OCI-LY3 (cell line): ENCODE data around the gene MKRN1.
"Not testable (repeated sequence)": the region's sequence is repeated elsewhere in the genome, so short reads cannot be mapped to it uniquely, and the experiment has no call there.

Experiments
- H2AFZ ChIP-seq: fragments of 200-600, 300-600 bp; shearing (Covaris generic); 2 replicates; pipeline ENCODE4 v1.6.0; 2014; ENCODE audit warnings: antibody characterized with exemption, low read depth, low read length
- H3K27ac ChIP-seq: fragments of 200-600, 300-600 bp; sonication (generic); 2 replicates; pipeline ENCODE4 v1.5.1; 2014; ENCODE audit warnings: mild to moderate bottlenecking, low read length, moderate library complexity, mixed read lengths
- H3K27me3 ChIP-seq: fragments of 200-600, 300-600 bp; sonication (generic); 2 replicates; pipeline ENCODE4 v1.6.1; 2014; ENCODE audit warnings: low read depth, low read length, mixed read lengths
- H3K36me3 ChIP-seq: fragments of 200-600, 300-600 bp; sonication (generic); replicated peaks from 2 replicates; pipeline ENCODE3; 2014; ENCODE audit warnings: low read depth, low read length, mixed read lengths
- H3K4me1 ChIP-seq: fragments of 300-600, 200-600 bp; sonication (generic); 2 replicates; pipeline ENCODE4 v1.6.1; 2014; ENCODE audit warnings: low read length, mixed read lengths
- H3K4me2 ChIP-seq: fragments of 200-600, 300-600 bp; sonication (generic); 2 replicates; pipeline ENCODE4 v1.6.1; 2014; ENCODE audit warnings: low read length, mixed read lengths
- H3K4me3 ChIP-seq: fragments of 300-600, 200-600 bp; sonication (generic); 2 replicates; pipeline ENCODE4 v1.5.1; 2014; ENCODE audit warnings: antibody characterized with exemption, mild to moderate bottlenecking, low read length, moderate library complexity
- H3K79me2 ChIP-seq: fragments of 300-600, 200-600 bp; shearing (Covaris generic); 2 replicates; pipeline ENCODE4 v1.6.1; 2014; ENCODE audit warnings: mild to moderate bottlenecking, low read length, mixed read lengths
- H3K9ac ChIP-seq: fragments of 300-600, 200-600 bp; shearing (Covaris generic); 2 replicates; pipeline ENCODE4 v1.6.0; 2014; ENCODE audit warnings: mild to moderate bottlenecking, low read length, moderate library complexity
- H3K9me3 ChIP-seq: fragments of 200-600, 300-600 bp; shearing (Covaris generic); 2 replicates; pipeline ENCODE4 v1.6.1; 2014; ENCODE audit warnings: low read length, mixed read lengths; ENCODE audit not compliant: insufficient read depth
- H4K20me1 ChIP-seq: fragments of 200-600, 300-600 bp; sonication (generic); 2 replicates; pipeline ENCODE4 v1.6.1; 2016; ENCODE audit warnings: low read length, mixed read lengths; ENCODE audit not compliant: insufficient read depth
- CTCF ChIP-seq: fragments of 200-600, 300-600 bp; sonication (generic); IDR thresholded peaks from 2 replicates; pipeline ENCODE4 v1.5.1; 2014; ENCODE audit warnings: antibody characterized with exemption, low read length, low read depth
- EZH2phosphoT487 ChIP-seq: fragments of 200-600 bp; shearing (Covaris generic); IDR thresholded peaks from 2 replicates; pipeline ENCODE4 v1.6.1; 2018; ENCODE audit warnings: antibody characterized with exemption, mixed run types, low read depth

The MKRN1 gene

GRCh38 chr7:140417456-140418155 is 61.7 kb downstream of the MKRN1 start:
- no peaks in the 10 kb centered on the region for H3K4me1 ChIP-seq
- no peak overlapping the region for H3K4me2 ChIP-seq
- no peaks in the 10 kb centered on the region for H3K36me3 ChIP-seq
- peaks cover 21% of the 10 kb centered on the region for H3K27me3 ChIP-seq
- no peaks in the 10 kb centered on the region for H3K9me3 ChIP-seq
- H2AFZ ChIP-seq = no peak overlapping the region
- no peak overlapping the region for H3K9ac ChIP-seq
- H3K79me2 ChIP-seq = no peaks in the 10 kb centered on the region
- no peak for TF ChIP-seq CTCF
- TF ChIP-seq EZH2phosphoT487 = no peak
- H4K20me1 ChIP-seq = no peaks in the 10 kb centered on the region
- H3K27ac ChIP-seq = no peak overlapping the region
- no peak overlapping the region for H3K4me3 ChIP-seq

GRCh38 chr7:140416560-140416959 is 62.7 kb downstream of the MKRN1 start:
- no peaks in the 10 kb centered on the region for H3K79me2 ChIP-seq
- no peak overlapping the region for H3K9ac ChIP-seq
- no peak overlapping the region for H3K4me3 ChIP-seq
- TF ChIP-seq EZH2phosphoT487 = no peak
- TF ChIP-seq CTCF = no peak
- H3K27ac ChIP-seq = no peak overlapping the region
- H3K4me2 ChIP-seq = no peak overlapping the region
- no peaks in the 10 kb centered on the region for H3K9me3 ChIP-seq
- H3K27me3 ChIP-seq = peaks cover 21% of the 10 kb centered on the region
- H4K20me1 ChIP-seq = no peaks in the 10 kb centered on the region
- no peak overlapping the region for H2AFZ ChIP-seq
- H3K36me3 ChIP-seq = no peaks in the 10 kb centered on the region
- no peaks in the 10 kb centered on the region for H3K4me1 ChIP-seq

- H3K9me3 ChIP-seq, H3K4me1 ChIP-seq, H3K79me2 ChIP-seq, H3K4me3 ChIP-seq, H2AFZ ChIP-seq, H3K36me3 ChIP-seq, H3K4me2 ChIP-seq, H4K20me1 ChIP-seq, H3K9ac ChIP-seq, H3K27ac ChIP-seq: not testable (repeated sequence)
- H3K27me3 ChIP-seq = peaks cover 21% of the 10 kb centered on the region
Measured at GRCh38 chr7:140415816-140416215, 63.5 kb downstream of the MKRN1 start.

- Histone ChIP-seq H4K20me1 (no peaks in the 10 kb centered on the region), H3K9ac (no peak overlapping the region), H3K27me3 (peaks cover 21% of the 10 kb centered on the region), H2AFZ (no peak overlapping the region), H3K36me3 (no peaks in the 10 kb centered on the region), H3K9me3 (no peaks in the 10 kb centered on the region), H3K4me1 (no peaks in the 10 kb centered on the region), H3K4me3 (no peak overlapping the region), H3K4me2 (no peak overlapping the region), H3K79me2 (no peaks in the 10 kb centered on the region), H3K27ac (no peak overlapping the region)
- TF ChIP-seq EZH2phosphoT487 = no peak
- no peak for TF ChIP-seq CTCF
Measured at GRCh38 chr7:140415361-140415760, 63.9 kb downstream of the MKRN1 start.
